Neural cell (in vitro differentiated cells): ENCODE results near the gene CYP2W1. TPM values are rescaled to one million over a fixed set of nuclear protein-coding genes. Genes with fewer than 3 reads are reported as not detected.

Experiments
- H2AFZ ChIP-seq: fragments of 200-600, 300-800 bp; sonication (generic), shearing (Covaris generic); 2 replicates; pipeline ENCODE4 v1.6.0; 2014; ENCODE audit warnings: low read depth, mild to moderate bottlenecking, antibody characterized with exemption, low read length, moderate library complexity
- H3F3A ChIP-seq: fragments of 200-600 bp; shearing (Covaris generic); 2 replicates; pipeline ENCODE4 v1.6.1; 2016; ENCODE audit warnings: mild to moderate bottlenecking, moderate library complexity, mixed read lengths, antibody characterized with exemption, low read length; ENCODE audit not compliant: insufficient read depth, poor library complexity, severe bottlenecking
- H3K27ac ChIP-seq: fragments of 200-600, 300-800 bp; sonication (generic), shearing (Covaris generic); 2 replicates; pipeline ENCODE4 v1.5.1; 2014; ENCODE audit warnings: mild to moderate bottlenecking, low read length, moderate library complexity
- H3K27me3 ChIP-seq: fragments of 300-800, 200-600 bp; sonication (generic), shearing (Covaris generic); 2 replicates; pipeline ENCODE4 v1.6.0; 2014; ENCODE audit warnings: mild to moderate bottlenecking, low read depth, low read length, moderate library complexity; ENCODE audit not compliant: insufficient read depth
- H3K36me3 ChIP-seq: fragments of 300-800, 200-600 bp; sonication (generic), shearing (Covaris generic); 2 replicates; pipeline ENCODE4 v1.5.1; 2014; ENCODE audit warnings: mild to moderate bottlenecking, antibody characterized with exemption, low read length, moderate library complexity; ENCODE audit not compliant: insufficient read depth
- H3K4me2 ChIP-seq: fragments of 300-800, 200-600 bp; sonication (generic), shearing (Covaris generic); 2 replicates; pipeline ENCODE4 v1.6.0; 2014; ENCODE audit warnings: mild to moderate bottlenecking, low read length
- H3K4me3 ChIP-seq: fragments of 300-800, 200-600 bp; sonication (generic), shearing (Covaris generic); 2 replicates; pipeline ENCODE4 v1.5.1; 2014; ENCODE audit warnings: mild to moderate bottlenecking, low read length, moderate library complexity
- H3K79me2 ChIP-seq: fragments of 200-600 bp; shearing (Covaris generic); replicated peaks from 2 replicates; pipeline ENCODE4 v1.6.0; 2014; ENCODE audit warnings: mild to moderate bottlenecking, low read length, moderate library complexity; ENCODE audit not compliant: insufficient read depth
- H3K9ac ChIP-seq: fragments of 300-800, 200-600 bp; sonication (generic), shearing (Covaris generic); 2 replicates; pipeline ENCODE4 v1.6.1; 2016; ENCODE audit warnings: mild to moderate bottlenecking, low read length, mixed read lengths
- H3K9me2 ChIP-seq: fragments of 200-600 bp; shearing (Covaris generic); 2 replicates; pipeline ENCODE4 v1.6.1; 2016; ENCODE audit warnings: mild to moderate bottlenecking, low read length, mixed read lengths; ENCODE audit not compliant: insufficient read depth
- H3K9me3 ChIP-seq: fragments of 200-600, 300-800 bp; sonication (generic), shearing (Covaris generic); 2 replicates; pipeline ENCODE4 v1.6.1; 2016; ENCODE audit warnings: mild to moderate bottlenecking, mixed run types, low read length, moderate library complexity, mixed read lengths
- H4K20me1 ChIP-seq: fragments of 200-600 bp; shearing (Covaris generic); 2 replicates; pipeline ENCODE4 v1.6.1; 2016; ENCODE audit warnings: mild to moderate bottlenecking, mixed run types; ENCODE audit not compliant: insufficient read depth
- CTCF ChIP-seq: fragments of 450-650 bp; IDR thresholded peaks from 2 replicates; pipeline ENCODE4 v1.5.1; 2014; ENCODE audit warnings: antibody characterized with exemption, mild to moderate bottlenecking, moderate library complexity; ENCODE audit not compliant: poor library complexity, severe bottlenecking
- EP300 ChIP-seq: fragments of 450-650 bp; conservative IDR thresholded peaks from 2 replicates; pipeline ENCODE4 v1.6.1; 2014; ENCODE audit warnings: antibody characterized with exemption, mild to moderate bottlenecking, moderate library complexity; ENCODE audit not compliant: poor library complexity, severe bottlenecking
- EZH2 ChIP-seq: fragments of 200-600, 300-800 bp; shearing (Covaris generic), sonication (generic); IDR thresholded peaks from 2 replicates; pipeline ENCODE4 v1.6.1; 2014; ENCODE audit warnings: antibody characterized with exemption, low read length, borderline replicate concordance, mild to moderate bottlenecking; ENCODE audit not compliant: insufficient read depth, poor library complexity, severe bottlenecking
- MXI1 ChIP-seq: fragments of 450-650 bp; conservative IDR thresholded peaks from 2 replicates; pipeline ENCODE4 v1.6.1; 2014; ENCODE audit warnings: antibody characterized with exemption, mild to moderate bottlenecking; ENCODE audit not compliant: poor library complexity, severe bottlenecking
- POLR2AphosphoS5 ChIP-seq: IDR thresholded peaks from 2 replicates; pipeline ENCODE4 v1.6.1; 2012
- RAD21 ChIP-seq: fragments of 450-650 bp; conservative IDR thresholded peaks from 2 replicates; pipeline ENCODE4 v1.6.1; 2014; ENCODE audit warnings: antibody characterized with exemption, mild to moderate bottlenecking, moderate library complexity
- REST ChIP-seq: IDR thresholded peaks from 2 replicates; pipeline ENCODE4 v1.6.1; 2012; ENCODE audit warnings: borderline replicate concordance
- SMC3 ChIP-seq: fragments of 450-650 bp; conservative IDR thresholded peaks from 2 replicates; pipeline ENCODE4 v1.6.1; 2014; ENCODE audit warnings: antibody characterized with exemption, mild to moderate bottlenecking, moderate library complexity; ENCODE audit not compliant: poor library complexity
- TAF1 ChIP-seq: IDR thresholded peaks from 2 replicates; pipeline ENCODE4 v1.6.1; 2012; ENCODE audit warnings: low read depth
- polyA plus RNA-seq: library from polyadenylated mRNA; depleted of rRNA; stranded (reverse); fragments of >200 nt; gene quantifications from 2 replicates; pipeline ENCODE4 v1.2.3, GENCODE V29; 2014

The CYP2W1 gene
- polyA plus RNA-seq, 1 donor from 2014 or later: not detected

- TF ChIP-seq EP300: no peak
These were observed 47.6 kb downstream of the CYP2W1 start (continued) for GRCh38 chr7:1030444-1031070.

- Histone ChIP-seq H4K20me1 (no peaks in the 10 kb centered on the region), H2AFZ (no peak overlapping the region), H3K27me3 (no peaks in the 10 kb centered on the region), H3K4me3 (no peak overlapping the region), H3K9me3 (no peaks in the 10 kb centered on the region), H3K9ac (no peak overlapping the region), H3F3A (no peaks in the 10 kb centered on the region), H3K4me2 (no peak overlapping the region), H3K9me2 (no peaks in the 10 kb centered on the region), H3K27ac (no peak overlapping the region), H3K36me3 (no peaks in the 10 kb centered on the region), H3K79me2 (peaks cover 18% of the 10 kb centered on the region)
- TF ChIP-seq REST: no peak
These were observed 48.9 kb downstream of the CYP2W1 start for GRCh38 chr7:1031716-1032455.

- TF ChIP-seq POLR2AphosphoS5: no peak
- no peak for TF ChIP-seq MXI1
- TF ChIP-seq SMC3: no peak
- no peak for TF ChIP-seq CTCF
- TF ChIP-seq RAD21: no peak
- no peak for TF ChIP-seq TAF1
- TF ChIP-seq EP300: no peak
- no peak for TF ChIP-seq EZH2
- no peak for TF ChIP-seq REST
- Histone ChIP-seq H2AFZ (no peak overlapping the region), H3K4me3 (no peak overlapping the region)
These were observed 49.7 kb downstream of the CYP2W1 start for GRCh38 chr7:1032536-1033181.

More at GRCh38 chr7:1032536-1033181, 49.7 kb downstream of the CYP2W1 start:
- Histone ChIP-seq H3K27me3 (no peaks in the 10 kb centered on the region), H4K20me1 (no peaks in the 10 kb centered on the region), H3K79me2 (peaks cover 11% of the 10 kb centered on the region), H3K9ac (no peak overlapping the region), H3F3A (no peaks in the 10 kb centered on the region), H3K9me2 (no peaks in the 10 kb centered on the region), H3K27ac (no peak overlapping the region), H3K36me3 (no peaks in the 10 kb centered on the region), H3K9me3 (no peaks in the 10 kb centered on the region), H3K4me2 (no peak overlapping the region)
